NCI-H524 treated with DMSO at 0.1 percent for 48 hours (cell line): Measurements from ENCODE around the gene C20orf204.
"Not testable (repeated sequence)": the region's sequence is repeated elsewhere in the genome, so short reads cannot be mapped to it uniquely, and the experiment has no call there.

Source experiments
- DNase-seq: peaks from one replicate; lab custom pipeline; 2025; lab: John Stamatoyannopoulos, UW

The C20orf204 gene

GRCh38 chr20:64084685-64085152, 48.7 kb downstream of the C20orf204 start:
- DNase-seq = no peak

DNA sequence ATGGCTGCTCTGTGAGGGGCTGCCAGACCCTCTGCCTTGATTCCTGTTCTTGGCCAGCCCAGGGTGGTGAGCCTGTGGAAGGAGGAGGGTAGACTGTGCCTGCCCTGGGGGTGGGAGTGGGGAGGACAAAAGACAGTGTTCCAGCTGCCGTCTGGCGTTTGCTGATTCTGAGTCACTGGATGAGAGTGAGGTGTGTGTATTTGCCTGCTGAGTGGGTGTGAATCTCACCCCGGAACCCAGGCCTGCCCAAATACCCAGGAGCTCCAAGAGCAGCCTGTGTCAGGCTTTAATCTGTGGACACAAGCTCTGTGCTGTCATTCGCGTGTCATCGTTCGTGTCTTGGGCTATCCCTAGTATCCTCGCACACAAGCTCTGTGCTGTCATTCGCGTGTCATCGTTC, 50.8 kb downstream of the C20orf204 start:
- DNase-seq = no peak

DNA sequence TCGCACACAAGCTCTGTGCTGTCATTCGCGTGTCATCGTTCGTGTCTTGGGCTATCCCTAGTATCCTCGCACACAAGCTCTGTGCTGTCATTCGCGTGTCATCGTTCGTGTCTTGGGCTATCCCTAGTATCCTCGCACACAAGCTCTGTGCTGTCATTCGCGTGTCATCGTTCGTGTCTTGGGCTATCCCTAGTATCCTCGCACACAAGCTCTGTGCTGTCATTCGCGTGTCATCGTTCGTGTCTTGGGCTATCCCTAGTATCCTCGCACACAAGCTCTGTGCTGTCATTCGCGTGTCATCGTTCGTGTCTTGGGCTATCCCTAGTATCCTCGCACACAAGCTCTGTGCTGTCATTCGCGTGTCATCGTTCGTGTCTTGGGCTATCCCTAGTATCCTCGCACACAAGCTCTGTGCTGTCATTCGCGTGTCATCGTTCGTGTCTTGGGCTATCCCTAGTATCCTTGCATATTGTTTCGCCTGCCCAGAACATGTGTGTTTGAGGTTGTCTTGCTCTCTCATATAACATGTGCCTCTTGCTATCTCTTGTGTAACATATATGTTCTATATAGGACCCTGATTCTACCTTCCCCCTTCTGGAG, 51.3 kb downstream of the C20orf204 start:
- DNase-seq = not testable (repeated sequence)

- not testable (repeated sequence) for DNase-seq
Measured at GRCh38 chr20:64088586-64088985, 52.6 kb downstream of the C20orf204 start.
